ENCODE data around the gene PADI1. TPM values are rescaled to one million over a fixed set of nuclear protein-coding genes. Genes with fewer than 3 reads are reported as not detected.

The PADI1 gene
- total RNA-seq, 1 experiment from 2014 or later, result 0.24 TPM

- no peak overlapping the region for H3K4ac ChIP-seq (ENCODE audit: low read depth, low read length)
- Mint-ChIP-seq H3K27me3 (ENCODE audit: low read depth) (peaks cover 6% of the 10 kb centered on the region), H3K4me1 (peaks cover 38 to 48% of the 10 kb centered on the region in 2 experiments), H3K36me3 (ENCODE audit: insufficient read depth in 1 of 3, low read depth in 3 of 3) (no peaks in the 10 kb centered on the region), H3K9me3 (no peaks in the 10 kb centered on the region), H3K4me3 (no peak overlapping the region), H3K27ac (no peak overlapping the region; a peak in 1 of 7 replicates)
- H2BK20ac ChIP-seq (ENCODE audit: low read depth, low read length, poor library complexity, severe bottlenecking), result no peak overlapping the region
- WGBS (ENCODE audit: extremely low coverage, insufficient read length, low lambda C conversion rate), result no CpG with 5 or more reads among the region's 10 CpGs
- H3K23ac ChIP-seq (ENCODE audit: insufficient read length, low read depth, low read length), result no peak overlapping the region
- no peak overlapping the region for H2AFZ ChIP-seq (ENCODE audit: low read length)
- no peaks in the 10 kb centered on the region for H4K20me1 ChIP-seq (ENCODE audit: control insufficient read depth, insufficient read depth, insufficient read length)
- no peak overlapping the region for H3K18ac ChIP-seq (ENCODE audit: insufficient read length, low read depth, low read length)
- TF ChIP-seq CTCF (conservative IDR thresholded peaks at IDR 0.05), result no peak
- no peak overlapping the region for H2BK5ac ChIP-seq (ENCODE audit: insufficient read length, low read length)
- no peak overlapping the region for H2BK12ac ChIP-seq (ENCODE audit: insufficient read length, low read depth, low read length)
- no peaks in the 10 kb centered on the region for H3K79me1 ChIP-seq (ENCODE audit: insufficient read depth, low read depth, low read length, poor library complexity, severe bottlenecking)
- H3K79me2 ChIP-seq (ENCODE audit: insufficient read depth, low read length), result no peaks in the 10 kb centered on the region
- H2BK15ac ChIP-seq (ENCODE audit: low read depth, low read length), result no peak overlapping the region
- no peak overlapping the region for H3K4me2 ChIP-seq (ENCODE audit: insufficient read depth, insufficient read length, low read length)
- H4K91ac ChIP-seq (ENCODE audit: insufficient read length, low read depth, low read length), result no peak overlapping the region
- no peak overlapping the region for H3T11ph ChIP-seq (ENCODE audit: low read length)
- no peak overlapping the region for H3K14ac ChIP-seq (ENCODE audit: insufficient read depth, low read length)
- H3K27ac ChIP-seq (ENCODE audit: insufficient read length, low read depth, low read length), result no peak overlapping the region
- no peak overlapping the region for H4K8ac ChIP-seq (replicated peaks; ENCODE audit: insufficient read length, low read depth, low read length)
- no peaks in the 10 kb centered on the region for H3K27me3 ChIP-seq (ENCODE audit: insufficient read depth, low read length)
- no peaks in the 10 kb centered on the region for H3K23me2 ChIP-seq (ENCODE audit: insufficient read length, low read depth, low read length, poor library complexity, severe bottlenecking)
- no peak for DNase-seq
- no peaks in the 10 kb centered on the region for H3K9me3 ChIP-seq (ENCODE audit: control insufficient read depth, low read depth, low read length)
- no peak overlapping the region for H2BK120ac ChIP-seq (ENCODE audit: low read depth, low read length, poor library complexity, severe bottlenecking)
- no peak overlapping the region for H2AK5ac ChIP-seq (ENCODE audit: insufficient read length, low read length)
- H3K4me1 ChIP-seq (ENCODE audit: insufficient read depth, low read length), result no peaks in the 10 kb centered on the region; the same call in 1 of the 2 replicates
- no peak overlapping the region for H4K5ac ChIP-seq (ENCODE audit: insufficient read length, low read depth, low read length)
- no peak overlapping the region for H3K56ac ChIP-seq (ENCODE audit: insufficient read length, low read depth, low read length)
- H3K9ac ChIP-seq (ENCODE audit: extremely low read depth, insufficient read length, low read length), result no peak overlapping the region
Observed at GRCh38 chr1:17212009-17212408, 7.1 kb downstream of the PADI1 start.

Measured in H9 (cell line).